Erythroblast (primary cell): ENCODE results near the gene IFT88.

ENCODE experiments used
- GATA1 ChIP-seq: IDR thresholded peaks from 2 replicates; pipeline ENCODE4 v1.6.1; 2011; ENCODE audit warnings: low read depth, mild to moderate bottlenecking, control low read depth, low read length, moderate library complexity
- POLR2A ChIP-seq: IDR thresholded peaks from 2 replicates; pipeline ENCODE4 v1.6.1; 2011; ENCODE audit warnings: mild to moderate bottlenecking, low read length

DNA sequence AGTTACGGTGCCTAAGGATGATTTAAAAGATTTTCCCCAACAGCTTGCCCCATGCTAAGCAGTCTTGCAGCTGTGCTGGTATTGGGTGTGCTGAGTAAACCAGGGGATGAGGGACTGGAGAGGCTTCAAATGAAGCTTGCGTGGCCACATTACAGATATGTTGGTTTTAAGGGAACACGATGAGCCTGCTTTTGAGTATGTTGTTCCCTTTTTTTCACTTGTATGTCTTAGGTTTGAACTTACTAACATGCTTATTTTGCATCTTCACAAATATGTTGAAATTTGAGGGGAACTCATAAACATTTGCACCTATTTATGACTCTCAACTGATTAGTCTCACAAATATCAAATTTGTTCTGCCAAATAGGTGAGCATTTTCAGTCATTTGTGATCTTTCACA lies 134.5 kb downstream of the IFT88 start:
- TF ChIP-seq POLR2A (no peak), GATA1 (no peak)
